ENCODE results near the gene BICDL2.
"Not testable (repeated sequence)": the region's sequence is repeated elsewhere in the genome, so short reads cannot be mapped to it uniquely, and the experiment has no call there.

BICDL2 gene

DNA sequence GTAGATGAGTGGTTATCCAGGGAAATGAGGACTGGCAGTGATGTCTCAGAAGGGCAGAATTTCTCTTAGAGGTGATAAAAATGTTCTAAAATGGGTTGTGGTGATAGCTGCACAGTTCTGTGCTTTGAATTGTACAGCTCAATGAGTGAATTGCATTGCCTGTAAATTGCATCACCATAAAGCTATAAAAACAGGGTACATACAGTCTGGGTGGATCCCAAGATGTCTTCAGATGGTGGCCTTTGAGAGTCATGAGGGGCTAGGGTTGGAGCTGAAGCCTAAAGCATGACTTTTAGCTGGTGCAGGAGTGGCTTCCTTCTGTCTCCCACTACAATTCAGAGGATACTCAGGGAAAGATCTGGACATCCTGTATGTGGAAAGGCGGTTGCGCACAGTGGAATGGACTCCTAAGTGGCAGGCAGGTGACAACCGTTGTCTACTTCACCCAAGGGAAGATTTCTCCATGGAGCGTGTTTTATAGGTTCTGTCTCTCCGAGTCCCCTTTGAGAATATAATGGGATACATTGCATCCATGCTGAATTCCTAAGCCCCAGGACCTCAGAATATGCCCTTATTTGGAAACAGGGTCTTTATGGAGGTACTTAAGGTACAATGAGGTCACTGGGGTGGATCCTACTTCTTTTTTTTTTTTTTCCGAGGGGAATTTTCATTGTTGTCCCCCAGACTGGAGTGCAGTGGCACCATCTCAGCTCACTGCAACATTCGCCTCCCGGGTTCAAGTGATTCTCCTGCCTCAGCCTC, 27.1 kb upstream of the BICDL2 start:
- no peak for DNase-seq

DNA sequence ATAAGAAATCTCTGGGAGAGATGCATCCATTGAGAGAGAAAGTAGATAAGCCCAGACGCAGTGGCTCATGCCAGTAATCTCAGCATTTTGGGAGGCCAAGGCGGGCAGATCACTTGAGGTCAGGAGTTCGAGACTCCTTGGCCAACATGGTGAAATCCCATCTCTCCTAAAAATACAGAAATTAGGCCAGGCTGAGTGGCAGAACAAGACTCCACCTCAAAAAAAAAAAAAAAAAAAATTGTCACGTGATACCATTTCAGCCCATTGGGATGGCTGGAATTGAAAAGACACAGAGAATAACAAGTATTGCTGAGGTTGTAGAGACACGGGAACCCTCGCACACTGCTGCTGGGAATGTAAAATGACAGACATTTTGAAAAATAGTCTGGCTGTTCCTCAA, 25.8 kb upstream of the BICDL2 start:
- DNase-seq: no peak

DNA sequence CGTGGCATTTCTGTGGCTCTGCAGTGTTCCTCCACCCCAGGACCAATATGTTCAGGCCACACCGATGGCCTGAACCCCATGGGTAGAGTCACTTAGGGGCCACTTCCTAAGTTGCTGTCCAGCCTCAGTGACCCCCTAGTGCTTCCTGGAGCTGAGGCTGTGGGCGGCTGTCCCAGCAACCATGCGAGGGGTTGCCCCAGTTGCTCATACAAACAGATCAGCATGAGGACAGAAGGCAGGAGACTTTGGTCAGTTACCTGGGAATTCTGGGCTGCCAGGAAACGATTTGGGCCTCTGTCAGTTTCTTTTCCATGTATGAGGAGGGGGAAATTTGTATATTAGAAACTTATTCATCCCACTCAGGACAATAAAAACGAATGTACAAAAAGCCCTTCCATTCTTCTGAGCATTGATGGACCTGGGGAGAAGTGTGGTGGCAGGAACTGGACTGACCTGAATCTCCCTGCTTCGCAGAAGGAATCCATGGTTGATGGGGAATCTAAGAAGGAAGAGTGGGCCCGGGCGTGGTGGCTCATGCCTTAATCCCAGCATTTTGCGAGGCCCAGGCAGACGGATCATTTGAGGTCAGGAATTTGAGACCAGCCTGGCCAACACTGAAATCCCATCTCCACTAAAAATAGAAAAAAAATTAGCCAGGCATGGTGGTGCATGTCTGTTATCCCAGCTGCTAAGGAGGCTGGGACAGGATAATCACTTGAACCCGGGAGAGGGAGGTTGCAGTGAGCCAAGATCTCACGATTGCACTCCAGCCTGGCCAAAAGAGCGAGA, 23.8 kb upstream of the BICDL2 start:
- no peak for DNase-seq

DNA sequence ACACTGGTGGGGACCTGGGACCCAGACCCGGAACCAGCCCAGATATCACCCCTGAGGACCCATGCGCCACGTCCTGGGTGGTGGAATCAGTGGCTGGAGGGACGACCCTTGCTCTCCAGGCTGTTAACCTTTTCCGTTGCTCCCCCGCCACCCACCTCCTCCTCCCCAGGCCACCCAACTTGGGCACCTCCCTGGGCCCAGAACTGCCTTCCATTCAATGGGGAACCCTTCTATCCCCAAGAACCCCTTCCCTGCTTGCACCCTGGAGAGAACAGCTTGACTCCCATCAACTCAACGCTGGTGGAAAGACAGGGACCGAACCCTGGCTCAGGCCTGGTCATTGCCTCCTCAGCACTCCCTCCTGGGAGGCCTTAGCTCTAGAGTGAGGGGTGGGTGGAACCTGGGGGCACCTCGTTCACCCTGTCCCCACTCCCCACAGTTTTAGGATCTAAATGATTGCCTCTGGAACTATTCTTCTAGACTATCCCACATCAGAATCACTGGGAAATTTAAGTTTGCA, 23.0 kb upstream of the BICDL2 start:
- DNase-seq: no peak

DNA sequence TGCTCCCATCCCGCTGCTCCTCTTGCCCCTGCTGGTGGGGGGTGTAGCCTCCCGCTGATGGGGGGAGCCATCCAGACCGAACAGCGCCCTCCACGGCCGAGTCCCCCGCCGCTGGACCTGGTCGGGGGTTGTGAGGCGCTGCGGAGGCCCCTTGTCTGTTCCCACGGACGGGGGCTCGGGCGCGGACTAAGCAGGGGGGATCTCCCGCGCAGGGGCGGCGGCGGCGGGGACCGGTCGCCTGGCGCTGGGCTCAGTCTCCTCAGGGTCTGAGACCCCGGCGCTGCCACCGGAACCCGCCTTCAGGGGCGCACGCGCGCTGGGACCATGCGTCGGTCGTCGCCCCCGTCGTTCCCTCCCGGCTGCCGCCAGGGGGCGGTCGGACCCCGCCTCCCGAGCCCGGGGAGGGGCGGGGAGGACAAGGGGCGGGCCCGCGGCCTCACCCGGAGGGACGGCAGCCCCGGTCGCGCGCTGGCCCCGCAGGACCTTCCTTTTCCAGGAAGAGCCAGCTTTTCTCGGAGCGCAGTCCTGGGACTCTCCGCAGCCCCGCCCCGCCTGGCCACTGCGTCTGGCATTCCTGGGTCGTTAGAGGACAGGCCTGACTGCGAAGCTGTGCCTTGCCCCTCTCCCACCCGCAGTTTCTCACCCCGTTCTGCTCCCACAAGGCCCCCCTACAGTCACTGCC, 22.4 kb upstream of the BICDL2 start:
- DNase-seq: peak; percentile 78

DNA sequence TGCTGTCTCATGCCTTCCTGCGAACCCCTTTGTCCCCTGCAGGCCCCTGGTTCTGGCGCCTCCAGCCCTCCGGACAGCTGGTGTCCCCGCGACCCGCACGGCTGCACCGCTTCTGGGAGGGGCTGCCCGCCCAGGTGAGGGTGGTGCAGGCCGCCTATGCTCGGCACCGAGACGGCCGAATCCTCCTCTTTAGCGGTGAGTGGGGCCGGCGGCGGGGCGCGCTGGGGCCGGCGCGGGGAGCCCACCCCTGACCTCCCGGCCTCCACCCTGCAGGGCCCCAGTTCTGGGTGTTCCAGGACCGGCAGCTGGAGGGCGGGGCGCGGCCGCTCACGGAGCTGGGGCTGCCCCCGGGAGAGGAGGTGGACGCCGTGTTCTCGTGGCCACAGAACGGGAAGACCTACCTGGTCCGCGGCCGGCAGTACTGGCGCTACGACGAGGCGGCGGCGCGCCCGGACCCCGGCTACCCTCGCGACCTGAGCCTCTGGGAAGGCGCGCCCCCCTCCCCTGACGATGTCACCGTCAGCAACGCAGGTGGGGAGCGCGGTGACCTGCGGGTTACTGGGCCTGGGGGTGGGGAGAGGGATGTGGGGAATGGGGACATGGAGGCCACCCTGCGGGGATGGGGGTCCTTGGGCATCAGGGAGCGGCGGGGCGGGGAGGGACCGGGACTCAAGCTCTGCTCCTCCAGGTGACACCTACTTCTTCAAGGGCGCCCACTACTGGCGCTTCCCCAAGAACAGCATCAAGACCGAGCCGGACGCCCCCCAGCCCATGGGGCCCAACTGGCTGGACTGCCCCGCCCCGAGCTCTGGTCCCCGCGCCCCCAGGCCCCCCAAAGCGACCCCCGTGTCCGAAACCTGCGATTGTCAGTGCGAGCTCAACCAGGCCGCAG, 21.6 kb upstream of the BICDL2 start:
- no peak for DNase-seq

DNA sequence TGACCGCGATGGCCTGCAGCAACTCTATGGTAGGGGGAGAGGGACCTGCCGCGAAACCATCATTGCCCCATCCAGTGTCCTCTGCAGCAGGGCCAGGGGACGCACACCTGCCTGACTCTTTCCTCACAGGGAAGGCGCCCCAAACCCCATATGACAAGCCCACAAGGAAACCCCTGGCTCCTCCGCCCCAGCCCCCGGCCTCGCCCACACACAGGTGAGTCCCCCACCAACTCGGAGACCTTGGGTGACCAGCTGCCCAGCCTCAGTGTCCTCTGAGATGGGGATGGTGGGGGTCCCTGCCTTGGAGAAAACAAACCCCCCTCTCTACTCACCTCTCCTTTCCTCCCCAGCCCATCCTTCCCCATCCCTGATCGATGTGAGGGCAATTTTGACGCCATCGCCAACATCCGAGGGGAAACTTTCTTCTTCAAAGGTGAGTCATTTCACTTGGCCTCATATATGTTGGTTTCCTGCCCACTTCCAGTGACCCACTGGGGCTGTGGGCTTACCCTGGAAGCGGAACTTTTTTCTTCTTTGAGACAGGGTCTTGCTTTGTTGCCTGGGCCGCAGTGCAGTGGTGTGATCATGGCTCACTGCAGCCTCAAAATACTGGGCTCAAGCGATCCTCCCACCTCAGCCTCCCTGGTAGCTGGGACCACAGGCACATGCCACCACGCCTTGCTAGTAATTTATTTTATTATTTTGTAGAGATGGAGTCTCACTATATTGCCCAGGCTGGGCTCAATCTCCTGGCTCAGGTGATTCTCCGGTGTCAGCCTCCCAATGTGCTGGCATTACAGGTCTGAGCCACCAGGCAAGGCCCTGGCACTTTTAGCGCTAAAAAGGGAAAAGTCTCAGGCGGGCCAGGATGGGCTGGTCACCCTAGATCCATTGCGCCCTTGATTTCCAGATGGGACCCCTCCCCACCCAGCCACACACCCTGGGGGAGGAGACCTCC, 20.7 kb upstream of the BICDL2 start:
- DNase-seq: no peak

DNA sequence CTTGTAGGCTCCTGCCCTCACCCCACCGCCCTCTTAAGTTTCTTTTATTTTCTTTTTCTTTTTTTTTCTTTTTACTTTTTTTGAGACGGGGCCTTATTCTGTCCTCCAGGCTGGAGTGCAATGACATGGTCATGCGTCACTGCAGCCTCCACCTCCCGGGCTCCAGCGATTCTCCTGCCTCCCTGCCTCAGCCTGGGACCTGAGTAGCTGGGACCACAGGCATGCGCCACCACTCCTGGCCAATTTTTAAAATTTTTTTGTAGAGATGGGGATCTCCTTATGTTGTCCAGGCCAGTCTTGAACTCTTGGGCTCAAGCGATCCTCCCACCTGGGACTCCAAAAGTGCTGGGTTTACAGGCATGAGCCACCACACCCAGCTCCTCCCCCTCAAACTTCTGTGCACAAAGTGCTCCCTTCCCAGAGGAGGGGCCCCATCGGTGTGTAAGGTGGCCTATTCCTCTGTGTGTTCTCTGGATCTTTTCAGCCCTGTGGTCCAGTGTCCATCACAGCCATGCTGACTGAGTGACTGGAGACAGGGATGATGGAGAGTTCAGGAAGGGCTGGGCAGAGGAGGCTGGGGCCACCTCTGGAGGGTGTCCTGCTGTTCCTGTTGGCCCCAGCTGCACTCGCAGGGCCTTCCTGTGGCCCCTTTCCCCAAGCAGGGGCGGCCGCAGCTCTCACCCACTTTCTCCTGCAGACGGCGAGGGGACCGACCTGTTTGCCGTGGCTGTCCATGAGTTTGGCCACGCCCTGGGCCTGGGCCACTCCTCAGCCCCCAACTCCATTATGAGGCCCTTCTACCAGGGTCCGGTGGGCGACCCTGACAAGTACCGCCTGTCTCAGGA, 19.8 kb upstream of the BICDL2 start:
- no peak for DNase-seq

DNA sequence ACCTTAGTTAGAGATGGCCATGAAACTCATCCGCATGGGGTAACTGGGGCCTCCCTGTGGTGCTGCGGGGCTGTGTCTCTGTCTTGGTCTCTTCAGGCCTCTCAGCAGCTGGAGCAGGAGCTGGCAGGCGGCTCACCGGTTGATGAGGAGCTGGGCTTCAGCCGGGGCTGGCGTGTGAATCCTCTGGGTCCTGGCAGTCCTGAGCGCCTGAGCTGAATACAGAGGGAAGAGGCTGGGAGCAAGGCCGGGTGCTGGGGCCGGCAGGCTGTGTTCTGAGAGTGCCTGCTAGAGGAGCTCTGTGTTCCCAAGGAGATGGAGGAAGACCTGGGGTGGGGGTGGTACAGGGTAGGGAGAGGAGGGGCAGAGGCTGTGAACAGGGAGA, 19.0 kb upstream of the BICDL2 start:
- not testable (repeated sequence) for DNase-seq

DNA sequence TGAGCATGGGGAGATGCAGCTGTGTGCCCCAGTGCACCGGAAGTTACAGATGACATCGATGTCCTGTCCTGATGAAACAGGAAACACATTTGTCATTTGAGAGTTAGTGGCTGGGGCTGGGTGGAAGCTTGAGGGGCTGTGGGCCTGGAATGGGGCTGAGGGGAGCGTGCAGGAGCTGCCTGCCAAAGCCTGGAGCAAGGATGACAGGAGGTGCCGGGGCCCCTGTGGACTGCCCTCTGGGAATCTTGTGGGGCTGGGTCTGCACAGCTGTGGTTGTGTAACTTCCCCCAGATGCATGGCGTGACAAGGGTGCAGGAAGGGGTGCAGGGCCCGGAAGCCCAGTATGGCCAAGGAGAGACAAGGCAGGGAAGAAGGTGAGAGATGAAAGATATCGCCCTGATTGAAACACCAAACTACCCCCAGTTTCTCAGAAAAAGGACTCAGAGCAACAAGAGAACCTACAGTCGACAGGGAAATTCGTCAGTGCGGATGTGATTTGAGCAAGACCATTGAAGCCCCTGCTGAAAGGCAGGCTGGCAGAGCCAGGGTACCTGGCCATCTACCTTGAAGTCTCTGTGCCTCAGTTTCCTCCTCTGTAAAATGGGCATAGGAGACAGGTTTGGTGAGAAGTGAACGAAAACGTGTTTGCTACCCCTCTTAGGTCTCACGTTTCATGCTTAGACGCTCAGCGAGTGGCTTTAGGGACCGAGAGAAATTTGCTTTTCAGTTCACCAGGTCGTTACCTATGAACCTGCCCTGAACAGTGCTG, 18.4 kb upstream of the BICDL2 start:
- no peak for DNase-seq

DNA sequence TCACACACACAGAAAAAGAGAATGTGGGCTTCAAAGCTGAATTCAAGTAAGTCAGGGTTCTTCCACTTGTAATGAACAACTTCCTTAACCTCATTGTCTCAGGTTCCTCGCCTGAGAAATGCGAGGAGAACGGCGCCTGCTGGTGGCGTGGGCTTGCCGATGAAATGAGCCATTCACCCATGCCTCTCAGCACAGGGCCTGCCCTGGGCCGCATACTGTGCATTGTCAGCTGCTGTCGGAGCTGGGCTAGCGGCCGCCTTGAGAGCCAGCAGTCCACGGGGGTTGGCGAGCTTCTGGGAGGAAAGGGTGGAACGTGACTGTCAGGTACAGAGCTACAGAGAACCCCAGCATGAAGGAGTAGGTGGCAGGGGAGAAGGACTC, 16.6 kb upstream of the BICDL2 start:
- not testable (repeated sequence) for DNase-seq

DNA sequence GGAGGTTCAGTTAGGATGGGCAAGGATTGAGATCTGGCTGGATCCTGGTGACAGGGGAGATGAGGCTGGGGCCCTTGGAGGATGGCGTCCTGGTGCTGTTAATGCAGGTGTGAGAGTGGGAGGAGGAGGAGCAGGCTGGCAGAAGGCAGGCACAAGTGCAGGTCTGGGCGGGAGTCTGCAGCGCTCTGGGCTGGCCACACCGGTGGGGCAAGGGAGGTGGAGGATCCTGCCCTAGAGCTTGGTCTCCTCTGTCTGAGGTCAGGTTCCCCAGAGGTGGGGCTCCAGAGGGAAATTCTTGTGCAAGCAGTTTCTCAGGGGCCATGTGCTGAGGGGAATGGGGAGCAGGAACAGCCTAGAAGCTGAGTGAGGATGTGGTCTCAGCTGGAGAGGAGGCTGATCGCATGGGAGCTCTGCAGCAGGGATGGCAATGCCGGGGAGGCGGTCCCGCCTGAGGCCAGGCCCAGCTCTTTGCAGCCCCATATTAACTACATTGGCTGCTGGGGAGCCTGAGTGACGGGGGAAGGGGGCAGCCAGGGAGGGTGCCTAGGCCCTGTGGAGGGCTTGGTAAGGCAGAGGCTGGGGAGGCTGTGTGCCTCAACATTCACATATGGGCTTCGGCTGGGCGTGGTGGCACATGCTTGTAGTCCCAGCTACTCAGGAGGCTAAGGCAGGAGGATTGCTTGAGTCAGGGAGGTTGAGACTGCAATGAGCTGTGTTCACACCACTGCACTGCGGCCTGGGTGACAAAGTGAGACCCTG, 16.0 kb upstream of the BICDL2 start:
- DNase-seq: not testable (repeated sequence)

DNA sequence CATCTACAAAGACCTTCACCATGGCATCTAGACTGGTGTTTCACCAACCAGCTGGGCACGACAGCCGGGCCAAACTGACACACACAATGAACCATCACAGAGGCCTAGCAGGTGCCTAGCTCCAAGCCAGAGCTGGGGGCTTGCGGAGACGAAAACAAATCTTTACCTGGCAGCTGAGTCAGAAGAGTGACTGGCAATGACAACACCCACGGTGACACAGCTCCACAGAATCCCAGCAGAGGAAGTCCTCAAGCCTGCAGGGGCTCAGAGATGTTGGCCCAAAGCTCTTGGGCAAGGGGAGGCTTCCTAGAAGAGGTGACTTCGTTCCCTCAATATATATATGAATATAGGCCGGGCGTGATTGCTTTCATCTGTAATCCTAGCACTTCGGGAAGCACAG, 14.8 kb upstream of the BICDL2 start:
- no peak for DNase-seq

DNA sequence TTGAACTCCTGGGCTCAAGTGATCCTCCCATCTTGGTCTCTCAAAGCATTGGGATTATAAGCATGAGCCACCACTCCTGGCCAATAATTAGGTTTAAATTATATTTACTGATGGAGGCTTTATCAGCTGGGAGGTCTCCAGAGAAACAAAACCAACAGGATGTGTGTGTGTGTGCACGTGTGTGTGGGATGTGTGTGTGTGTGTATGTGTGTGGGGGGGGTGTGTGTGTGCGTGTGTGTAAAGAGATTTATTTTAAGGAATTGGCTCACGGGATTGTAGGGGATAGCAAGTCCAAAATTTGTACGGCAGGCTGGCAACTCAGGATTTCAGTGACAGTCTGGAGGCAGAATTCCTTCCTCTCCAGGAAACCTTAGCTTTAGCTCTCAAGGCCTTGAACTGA, 14.3 kb upstream of the BICDL2 start:
- DNase-seq: no peak

DNA sequence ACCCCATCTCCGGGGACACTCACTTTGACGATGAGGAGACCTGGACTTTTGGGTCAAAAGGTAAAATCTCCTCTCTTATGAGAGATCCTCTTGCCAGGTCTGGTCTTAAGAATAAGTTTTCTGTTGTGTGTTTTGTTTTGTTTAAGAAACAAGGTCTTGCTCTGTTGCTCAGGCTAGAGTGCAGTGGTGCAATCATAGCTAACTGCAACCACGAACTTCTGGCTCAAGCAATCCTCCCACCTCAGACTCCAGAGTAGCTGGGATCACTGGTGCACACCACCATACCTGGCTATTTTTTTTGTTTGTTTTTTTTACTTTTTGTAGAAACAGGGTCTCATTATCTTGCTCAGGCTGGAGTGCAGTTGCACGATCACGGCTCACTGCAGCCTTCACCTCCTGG, 13.7 kb upstream of the BICDL2 start:
- no peak for DNase-seq

DNA sequence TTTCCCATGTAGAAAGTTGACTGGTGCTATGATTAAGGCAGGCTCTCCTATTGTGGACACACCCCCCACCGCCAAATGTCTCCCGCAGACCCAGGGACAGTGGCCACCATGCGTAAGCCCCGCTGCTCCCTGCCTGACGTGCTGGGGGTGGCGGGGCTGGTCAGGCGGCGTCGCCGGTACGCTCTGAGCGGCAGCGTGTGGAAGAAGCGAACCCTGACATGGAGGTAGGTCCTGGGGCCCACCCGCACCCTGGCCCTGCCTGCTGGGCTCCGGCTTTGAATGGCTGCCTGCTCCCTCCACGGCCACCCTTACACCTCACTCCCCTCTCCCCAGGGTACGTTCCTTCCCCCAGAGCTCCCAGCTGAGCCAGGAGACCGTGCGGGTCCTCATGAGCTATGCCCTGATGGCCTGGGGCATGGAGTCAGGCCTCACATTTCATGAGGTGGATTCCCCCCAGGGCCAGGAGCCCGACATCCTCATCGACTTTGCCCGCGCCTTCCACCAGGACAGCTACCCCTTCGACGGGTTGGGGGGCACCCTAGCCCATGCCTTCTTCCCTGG, 13.3 kb upstream of the BICDL2 start:
- DNase-seq: no peak

DNA sequence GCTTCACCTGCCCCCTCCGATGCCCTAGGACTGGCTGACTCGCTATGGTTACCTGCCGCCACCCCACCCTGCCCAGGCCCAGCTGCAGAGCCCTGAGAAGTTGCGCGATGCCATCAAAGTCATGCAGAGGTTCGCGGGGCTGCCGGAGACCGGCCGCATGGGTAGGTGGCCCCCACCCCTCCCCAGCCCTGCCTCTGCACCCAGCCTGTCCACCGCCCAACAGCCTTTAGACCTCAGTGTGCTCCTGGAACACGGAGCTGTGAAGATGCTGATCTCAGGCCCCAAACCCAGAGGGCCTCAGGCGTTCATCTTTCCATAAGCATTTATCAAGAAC, 10.6 kb upstream of the BICDL2 start:
- no peak for DNase-seq

DNA sequence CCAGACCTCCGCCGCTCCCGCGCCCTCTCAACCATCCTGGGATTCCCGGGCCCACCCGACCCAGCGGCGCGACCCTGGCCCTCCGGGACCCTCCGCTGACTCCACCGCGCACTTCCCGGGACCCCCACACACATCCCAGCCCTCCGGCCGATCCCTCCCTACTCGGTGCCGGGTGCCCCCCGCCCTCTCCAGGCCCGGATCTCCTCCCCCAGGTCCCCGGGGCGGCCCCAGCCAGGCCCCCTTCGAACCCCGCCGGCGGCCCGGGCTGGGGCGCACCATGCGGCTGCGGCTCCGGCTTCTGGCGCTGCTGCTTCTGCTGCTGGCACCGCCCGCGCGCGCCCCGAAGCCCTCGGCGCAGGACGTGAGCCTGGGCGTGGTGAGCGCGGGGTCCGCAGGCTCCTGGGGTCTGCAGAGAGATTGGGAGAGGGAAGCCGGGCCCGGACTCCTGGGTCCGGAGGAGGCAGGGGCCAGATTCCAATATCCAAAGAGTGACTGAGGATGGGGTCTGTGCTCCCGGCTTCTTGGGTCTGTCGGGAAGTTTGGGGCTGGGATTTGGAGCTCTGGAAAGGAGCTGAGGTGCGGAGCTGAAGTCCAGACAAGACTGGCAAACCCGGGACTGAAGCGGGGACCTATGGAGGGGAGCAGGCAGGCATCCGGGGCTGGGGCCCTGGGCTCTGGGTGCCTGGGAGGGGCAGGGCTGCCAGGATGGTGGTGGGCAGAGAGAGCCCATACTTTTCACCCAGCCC, 10.1 kb upstream of the BICDL2 start:
- no peak for DNase-seq
